Measurements from ENCODE around the gene UST.

Gene UST, protein sequence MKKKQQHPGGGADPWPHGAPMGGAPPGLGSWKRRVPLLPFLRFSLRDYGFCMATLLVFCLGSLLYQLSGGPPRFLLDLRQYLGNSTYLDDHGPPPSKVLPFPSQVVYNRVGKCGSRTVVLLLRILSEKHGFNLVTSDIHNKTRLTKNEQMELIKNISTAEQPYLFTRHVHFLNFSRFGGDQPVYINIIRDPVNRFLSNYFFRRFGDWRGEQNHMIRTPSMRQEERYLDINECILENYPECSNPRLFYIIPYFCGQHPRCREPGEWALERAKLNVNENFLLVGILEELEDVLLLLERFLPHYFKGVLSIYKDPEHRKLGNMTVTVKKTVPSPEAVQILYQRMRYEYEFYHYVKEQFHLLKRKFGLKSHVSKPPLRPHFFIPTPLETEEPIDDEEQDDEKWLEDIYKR

DNA sequence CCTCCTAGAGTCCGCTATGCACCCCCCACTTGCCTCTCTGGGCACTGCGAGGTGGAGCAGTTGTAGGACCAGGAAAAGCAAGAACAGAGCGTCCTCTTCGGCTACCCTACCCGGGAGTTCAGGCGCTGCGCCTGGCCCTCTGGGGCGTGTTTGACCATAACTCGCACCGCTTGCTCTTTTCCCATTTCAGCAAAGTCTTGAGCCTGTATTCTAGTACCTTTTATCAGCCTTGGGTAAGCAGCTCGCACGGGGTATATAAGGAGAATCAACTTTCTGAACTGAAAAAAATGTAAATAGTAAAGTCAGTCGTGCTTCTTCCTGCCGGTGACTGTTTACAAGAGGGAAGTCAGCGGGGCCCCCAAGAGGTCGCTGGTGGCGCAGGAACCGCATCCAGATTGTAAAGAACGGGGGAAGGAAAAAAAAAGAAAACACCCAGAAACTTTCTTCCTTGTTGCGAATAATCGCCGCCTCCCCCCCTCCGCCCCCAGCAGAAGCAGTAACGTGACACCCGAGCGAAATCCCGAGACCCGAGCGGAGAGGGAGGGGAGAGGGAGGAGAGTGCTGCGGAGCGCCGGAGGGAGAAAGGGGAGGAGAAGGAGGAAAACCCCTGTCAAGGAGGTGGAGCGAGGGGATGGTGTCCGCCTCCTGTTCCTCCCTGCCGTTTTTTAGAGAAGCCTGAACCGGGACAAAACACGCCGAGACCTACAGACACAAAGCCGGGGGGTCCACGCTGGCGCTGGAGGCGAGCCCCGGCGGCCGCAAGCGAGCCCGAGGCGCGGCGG, at the start of gene UST:
UST (plus strand) TSS at position 668 of the 782 bp plus-strand sequence. CDS start 401 bp downstream, outside the sequence.
- peak in 1 of 2 donors; percentile 35 for DNase-seq (ENCODE audit: low read depth in 1 of 2, low spot score in 1 of 2)

DNA sequence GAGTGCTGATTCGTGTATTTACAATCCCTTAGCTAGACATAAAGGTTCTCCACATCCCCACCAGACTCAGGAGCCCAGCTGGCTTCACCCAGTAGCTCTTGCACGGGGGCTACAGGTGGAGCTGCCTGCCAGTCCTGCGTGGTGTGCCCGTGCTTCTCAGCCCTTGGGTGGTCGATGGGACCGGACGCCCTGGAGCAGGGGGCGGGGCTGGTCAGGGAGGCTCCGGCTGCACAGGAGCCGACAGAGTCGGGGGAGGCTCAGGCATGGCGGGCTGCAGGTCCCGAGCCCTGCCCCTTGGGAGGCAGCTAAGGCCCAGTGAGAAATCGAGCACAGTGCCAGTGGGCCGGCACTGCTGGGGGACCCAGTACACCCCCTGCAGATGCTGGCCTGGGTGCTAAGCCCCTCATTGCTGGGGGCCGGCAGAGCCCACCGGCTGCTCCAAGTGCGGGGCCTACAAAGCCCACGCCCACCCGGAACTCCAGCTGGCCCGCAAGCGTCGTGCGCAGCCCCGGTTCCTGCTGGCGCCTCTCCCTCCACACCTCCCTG, 48.9 kb upstream of the UST start:
- no peak for DNase-seq (ENCODE audit: low read depth in 1 of 2, low spot score in 1 of 2)

DNA sequence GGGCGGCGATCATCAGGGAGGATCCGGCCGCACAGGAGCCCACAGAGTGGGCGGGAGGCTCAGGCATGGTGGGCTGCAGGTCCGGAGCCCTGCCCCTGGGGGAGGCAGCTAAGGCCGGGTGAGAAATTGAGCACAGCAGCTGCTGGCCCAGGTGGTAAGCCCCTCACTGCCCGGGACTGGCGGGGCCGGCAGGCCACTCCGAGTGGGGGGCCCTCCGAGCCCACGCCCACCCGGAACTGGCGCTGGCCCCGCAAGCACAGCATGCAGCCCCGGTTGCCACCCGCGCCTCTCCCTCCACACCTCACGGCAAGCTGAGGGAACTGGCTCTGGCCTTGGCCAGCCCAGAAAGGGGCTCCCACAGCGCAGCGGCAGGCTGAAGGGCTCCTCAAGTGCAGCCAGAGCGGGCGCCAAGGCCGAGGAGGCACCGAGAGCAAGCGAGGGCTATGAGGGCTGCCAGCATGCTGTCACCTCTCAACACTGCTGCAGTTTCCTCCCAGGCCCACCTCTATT, 48.1 kb upstream of the UST start:
- no peak for DNase-seq (ENCODE audit: low read depth in 1 of 2, low spot score in 1 of 2)

DNA sequence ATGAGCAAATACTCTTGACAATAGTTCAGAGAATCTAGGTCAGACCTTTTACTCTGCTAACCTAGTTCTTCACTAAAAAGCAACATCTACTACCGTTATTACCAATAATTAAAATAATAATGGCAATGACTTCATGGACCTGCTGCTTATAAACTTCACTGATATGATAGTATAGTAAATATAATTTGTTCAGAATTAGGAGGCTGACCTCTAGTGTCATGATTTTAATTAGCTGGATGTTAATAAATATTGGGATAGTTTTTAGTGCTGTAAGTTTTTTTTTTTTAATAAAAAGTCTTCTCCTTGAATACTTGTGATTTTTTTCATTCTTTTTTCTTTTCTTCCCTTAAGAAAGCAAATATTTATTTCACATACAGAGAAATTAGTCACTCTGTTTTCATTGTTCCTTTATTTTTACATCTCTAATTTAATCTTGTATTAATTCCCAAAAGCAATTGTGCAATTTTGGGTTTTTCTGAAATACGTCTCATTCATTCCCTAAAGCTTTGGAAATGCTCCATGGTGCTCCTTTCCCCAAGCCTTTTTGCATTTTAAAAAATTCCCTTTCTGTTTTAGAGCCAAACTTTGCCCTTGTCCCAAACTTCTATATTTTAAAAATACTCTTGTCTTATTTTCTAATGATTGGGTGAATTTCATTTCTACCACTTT, 46.6 kb upstream of the UST start:
- DNase-seq (ENCODE audit: low read depth in 1 of 2, low spot score in 1 of 2): no peak

DNA sequence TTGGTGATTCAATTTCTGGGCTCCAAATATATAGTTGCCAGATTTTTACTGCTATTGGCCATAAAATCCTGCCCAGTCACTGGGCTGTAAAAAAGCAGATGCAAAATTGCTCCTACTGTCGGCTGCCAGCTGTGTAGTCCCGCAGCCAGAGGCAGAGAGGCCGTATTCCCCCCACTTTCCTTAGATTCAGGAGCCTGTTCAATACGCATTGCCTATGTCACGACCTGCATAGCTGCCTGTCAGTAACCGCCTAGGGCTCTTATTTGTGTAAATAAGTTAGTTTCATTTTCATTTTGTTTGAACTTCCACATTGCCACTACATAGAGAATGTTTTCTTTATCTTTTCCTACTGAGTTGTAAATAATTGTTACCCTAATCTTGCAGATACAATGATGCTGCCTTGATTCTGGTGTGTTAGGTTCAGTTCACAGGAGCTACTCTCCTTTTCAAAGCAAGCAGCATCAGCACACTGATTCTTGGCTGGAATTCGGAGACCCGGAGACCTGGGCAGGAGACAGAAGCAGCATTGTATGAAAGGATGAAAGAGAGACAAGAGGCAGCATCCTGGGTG, 46.0 kb upstream of the UST start:
- no peak for DNase-seq (ENCODE audit: low read depth in 1 of 2, low spot score in 1 of 2)

DNA sequence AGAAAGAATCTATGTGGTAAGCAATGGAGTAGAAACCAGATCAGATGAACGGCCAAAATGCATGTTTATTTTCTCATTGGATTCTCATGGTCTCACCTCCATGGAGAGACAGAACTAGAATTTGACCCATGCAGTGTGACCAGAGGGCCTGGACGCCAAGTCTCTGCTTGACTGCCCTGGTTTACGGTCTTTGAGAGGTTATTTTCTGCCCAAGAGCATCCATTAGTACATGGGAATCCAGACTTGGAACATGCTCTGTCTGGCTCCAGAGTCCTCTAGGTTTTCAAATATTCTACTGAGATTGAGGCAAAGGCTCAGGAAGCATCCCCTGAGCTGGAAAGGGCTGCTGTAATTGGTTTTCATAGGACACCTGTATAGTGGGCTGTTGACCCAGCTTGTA, 45.5 kb upstream of the UST start:
- DNase-seq (ENCODE audit: low read depth in 1 of 2, low spot score in 1 of 2): no peak

DNA sequence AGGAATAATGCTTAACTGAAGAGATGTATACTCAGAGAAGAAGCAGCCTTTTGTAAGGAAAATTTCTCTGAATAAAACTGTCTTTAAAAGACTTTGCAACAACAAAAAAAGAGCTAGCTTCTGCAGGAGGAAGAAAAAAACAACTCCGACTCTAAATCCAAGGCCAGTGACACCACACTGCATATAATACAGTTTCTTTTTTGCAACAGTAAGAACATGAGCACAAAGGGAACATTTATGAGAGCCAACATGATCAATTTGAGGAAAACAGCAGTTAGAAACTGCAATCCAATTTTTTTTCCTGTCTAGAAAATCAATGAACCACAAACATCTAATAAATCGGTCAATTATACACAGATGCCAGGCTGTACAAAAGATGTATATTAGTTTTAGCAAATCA, 42.9 kb upstream of the UST start:
- no peak for DNase-seq (ENCODE audit: low read depth in 1 of 2, low spot score in 1 of 2)

DNA sequence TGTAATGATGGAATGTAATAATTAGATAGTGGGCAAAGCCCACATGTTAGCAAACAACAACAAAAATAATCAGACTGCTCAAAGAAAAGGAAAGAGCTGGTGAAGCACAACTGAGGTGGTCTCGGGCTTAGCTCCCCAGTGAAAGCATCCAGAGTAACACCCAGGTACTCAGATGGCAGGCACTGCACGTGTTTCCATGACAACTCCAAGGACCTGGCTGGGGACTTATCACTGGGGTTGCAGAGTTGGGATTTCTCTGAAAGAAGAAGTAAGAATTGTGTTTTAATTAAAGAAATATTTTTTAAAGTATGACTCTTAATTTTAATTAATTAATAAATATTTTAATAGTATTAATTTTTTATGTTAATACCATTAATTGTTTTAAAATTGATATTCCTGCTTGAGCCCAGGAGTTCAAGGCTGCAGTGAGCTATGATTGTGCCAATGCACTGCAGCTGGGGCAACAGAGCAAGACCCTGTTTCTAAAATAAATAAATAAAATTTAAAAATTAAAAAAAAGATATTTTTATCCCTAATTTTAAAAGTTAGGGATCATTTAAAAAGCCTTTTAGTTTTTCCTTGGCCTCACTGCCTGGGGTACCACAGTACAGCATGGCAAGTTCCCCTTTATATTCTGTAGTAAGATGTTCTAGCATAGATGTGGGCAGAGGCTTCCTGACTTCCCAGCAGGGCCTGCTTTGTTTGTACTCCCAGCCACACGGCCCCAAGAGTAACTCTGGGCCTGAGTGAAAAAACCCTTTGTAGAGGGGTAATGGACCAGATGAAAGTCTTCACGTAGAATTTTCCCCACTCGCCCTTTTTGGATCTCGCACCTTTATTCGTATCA, 42.2 kb upstream of the UST start:
- DNase-seq (ENCODE audit: low read depth in 1 of 2, low spot score in 1 of 2): no peak

DNA sequence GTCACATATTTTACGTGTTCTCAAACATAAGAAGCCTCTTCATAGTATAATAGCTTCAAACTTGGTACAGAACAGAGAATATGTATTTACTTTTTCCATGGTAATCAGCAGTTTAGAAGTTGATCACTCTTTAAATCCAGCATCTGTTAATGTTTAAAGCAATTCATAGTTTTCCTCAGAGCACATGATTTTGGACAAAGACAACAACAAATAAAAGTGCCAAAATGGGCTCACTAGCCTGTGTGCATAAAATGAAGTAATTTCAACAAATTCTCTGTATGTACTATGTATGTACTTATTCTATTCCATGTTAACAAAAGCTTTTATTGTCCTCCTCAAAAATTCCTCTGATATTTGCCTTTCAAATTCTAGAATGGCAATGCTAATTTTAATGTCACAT, 38.1 kb upstream of the UST start:
- DNase-seq (ENCODE audit: low read depth in 1 of 2, low spot score in 1 of 2): no peak

DNA sequence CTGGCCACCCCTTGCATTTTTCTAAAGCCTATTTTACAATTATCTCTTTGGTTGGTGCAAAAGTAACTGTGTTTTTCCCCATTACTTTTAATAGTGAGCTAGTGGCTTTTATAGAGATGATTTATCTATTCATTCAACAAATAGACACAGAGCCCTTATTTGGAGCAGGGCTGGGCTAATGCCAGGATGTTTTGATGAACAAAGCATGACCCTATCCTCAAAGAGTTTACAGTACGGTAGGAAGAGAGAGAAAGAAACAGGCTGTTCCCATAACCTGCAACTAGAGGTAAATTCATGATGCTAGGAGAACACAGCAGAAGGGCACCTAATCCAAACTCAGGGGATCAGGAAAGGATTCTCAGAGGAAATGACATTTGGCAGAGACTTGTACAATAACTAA, 37.3 kb upstream of the UST start:
- no peak for DNase-seq (ENCODE audit: low read depth in 1 of 2, low spot score in 1 of 2)

DNA sequence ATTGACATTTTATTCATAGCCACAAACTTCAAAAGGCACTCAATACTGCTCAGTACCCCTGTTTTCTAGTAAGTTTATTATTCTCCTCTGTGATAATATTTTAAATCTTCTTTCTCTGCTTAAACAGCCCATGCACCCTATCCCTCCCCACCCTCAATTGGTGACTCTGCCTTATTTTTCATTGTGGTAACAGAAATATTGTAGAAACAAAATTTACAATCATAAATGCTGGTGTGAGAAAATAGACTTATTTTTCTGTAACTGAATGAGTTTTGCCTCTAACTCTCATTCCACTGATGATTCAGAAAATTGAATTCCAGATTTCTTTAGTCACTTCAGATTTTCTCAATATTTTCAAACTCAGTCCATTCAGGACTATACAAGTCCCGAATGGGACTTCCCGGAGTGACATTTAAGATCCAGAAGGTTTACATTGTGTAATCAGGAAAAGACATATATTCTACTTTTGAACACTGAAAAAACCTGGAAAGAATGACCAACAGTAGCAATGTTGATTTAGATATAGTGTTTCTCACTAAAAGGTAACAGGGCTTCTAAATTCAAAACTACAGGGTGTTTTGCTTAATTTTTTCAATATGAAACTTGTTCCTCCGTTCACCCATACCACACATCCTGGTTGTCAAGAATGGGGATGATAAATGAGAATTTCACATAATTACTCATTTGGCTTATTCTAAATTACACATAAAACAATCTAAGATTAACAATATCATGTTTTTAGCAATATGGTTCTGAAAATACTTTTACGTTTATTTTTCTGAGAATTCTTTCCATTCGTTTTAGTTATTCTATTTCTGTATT, 34.8 kb upstream of the UST start:
- no peak for DNase-seq (ENCODE audit: low read depth in 1 of 2, low spot score in 1 of 2)

DNA sequence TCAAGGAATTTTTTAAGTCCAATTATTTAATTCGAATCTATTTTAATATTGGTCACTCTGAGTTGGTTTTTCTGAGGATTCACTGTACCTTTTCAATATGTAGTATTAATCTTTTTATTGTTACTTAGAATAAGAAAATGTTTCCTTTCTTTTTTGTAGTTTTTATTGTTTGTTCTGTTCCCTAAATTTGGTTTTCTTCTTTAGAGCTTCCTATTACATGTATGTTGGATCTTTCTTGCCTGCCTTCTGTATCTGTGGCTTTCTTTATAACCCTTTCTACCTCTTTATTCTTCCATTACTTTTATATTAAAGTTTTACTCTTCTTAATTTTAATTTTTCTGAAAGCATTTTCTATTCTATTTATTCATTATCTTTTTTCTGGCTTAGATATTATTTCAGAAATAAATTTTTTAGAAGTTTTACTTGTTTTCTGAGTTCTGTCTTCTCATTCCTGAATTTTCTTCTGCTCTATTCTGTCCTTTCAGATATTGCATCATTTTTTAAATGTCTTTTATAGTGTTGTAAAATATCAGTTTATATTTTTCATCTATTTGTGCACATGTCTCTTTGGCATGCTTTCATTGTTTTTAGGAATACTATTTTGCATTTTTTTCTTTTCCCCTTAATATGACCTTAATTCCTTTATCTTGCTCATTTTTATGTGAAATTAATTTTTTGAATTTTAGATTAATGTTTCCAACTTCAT, 33.6 kb upstream of the UST start:
- DNase-seq (ENCODE audit: low read depth in 1 of 2, low spot score in 1 of 2): no peak

DNA sequence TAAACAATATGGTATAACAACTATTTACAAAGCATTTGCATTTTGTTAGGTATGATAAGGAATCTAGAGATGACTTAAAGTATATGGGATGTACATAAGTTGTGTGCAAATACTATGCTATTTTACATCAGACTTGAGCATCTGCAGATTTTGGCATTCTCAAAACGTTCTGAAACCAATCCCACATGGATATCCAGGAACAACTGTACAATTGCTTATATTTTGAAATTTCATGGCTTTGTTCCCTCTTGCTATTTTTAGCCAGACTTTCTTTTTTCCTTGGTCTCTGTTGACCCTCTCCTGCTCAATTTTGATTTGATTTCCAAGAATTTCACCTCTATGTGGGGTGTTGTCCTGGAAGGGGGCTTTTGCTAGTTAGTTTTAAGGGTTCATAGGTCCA, 32.9 kb upstream of the UST start:
- DNase-seq (ENCODE audit: low read depth in 1 of 2, low spot score in 1 of 2): no peak

DNA sequence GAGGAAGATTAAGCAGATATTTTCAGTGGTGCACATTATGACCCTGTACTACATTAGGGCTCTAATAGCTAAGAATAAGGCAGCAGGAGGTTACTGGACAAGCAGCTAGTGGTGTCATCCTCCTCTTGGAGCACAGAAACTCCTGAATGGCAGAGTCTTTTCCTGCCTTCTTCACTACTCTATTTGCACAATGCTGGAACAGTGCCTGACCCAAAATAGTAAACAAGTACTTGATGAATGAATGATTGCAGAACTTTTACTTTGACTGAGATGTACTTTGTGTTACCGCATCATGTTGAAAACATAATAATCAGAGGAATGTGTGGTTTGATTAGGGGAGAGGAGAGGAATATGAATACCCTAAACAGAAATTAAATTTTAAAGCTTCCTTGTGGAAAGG, 30.0 kb upstream of the UST start:
- DNase-seq (ENCODE audit: low read depth in 1 of 2, low spot score in 1 of 2): no peak

DNA sequence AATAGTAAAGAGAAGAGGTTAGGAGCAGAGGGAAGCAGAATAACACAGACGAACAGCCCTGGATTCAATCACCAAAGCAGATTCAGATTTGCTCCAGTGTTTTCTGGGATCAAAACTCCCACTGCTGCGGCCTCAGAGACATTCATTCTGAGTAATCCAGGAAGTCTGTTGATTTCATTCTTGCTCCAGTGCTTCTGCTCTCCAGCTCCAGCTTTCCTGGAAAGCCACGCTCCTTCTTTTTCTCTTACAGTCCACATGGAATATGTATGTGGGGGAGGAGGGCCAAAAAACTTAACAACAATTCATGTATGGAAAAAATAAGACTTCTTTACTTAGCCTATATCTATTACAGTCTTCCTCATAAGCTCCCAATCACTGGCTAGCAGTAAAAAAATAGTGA, 26.4 kb upstream of the UST start:
- DNase-seq (ENCODE audit: low read depth in 1 of 2, low spot score in 1 of 2): no peak

DNA sequence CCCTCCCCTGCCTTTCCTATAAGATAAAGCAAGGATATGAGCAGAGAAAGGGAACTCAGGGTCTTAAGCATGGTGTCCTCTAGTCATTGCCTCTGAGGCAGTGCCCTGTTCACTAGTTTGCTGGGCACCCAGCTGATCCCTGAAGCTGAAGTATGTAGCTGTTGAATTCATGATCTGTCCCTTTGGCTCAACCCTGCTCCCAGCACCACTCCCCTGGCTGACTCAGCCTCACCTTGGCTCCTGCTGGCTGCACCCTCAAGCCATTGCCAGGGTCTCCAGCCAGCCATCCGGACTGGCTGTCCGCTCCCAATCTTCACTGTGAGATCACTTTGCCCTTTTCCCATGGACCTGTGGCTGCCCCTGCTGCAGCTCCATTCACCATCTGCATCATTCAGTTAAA, 25.9 kb upstream of the UST start:
- DNase-seq (ENCODE audit: low read depth in 1 of 2, low spot score in 1 of 2): no peak

DNA sequence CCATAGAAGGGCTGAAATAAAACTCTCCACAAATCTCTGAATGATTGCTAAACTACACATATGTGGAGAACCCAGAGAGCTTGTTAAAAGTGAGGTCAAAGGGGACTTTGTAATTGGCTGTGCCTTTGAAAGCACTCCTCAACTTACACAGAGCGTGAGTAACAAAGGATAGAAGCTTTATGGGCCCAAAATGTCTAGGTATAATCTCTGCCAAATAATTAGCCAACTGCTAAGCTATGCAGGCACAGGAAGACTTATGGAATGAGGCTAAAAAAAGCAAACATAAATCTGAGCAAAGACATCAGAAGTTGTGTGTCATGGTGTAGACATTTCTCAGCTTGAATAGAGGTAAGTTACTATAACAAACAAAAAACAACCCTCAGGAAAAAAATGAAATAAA, 23.3 kb upstream of the UST start:
- no peak for DNase-seq (ENCODE audit: low read depth in 1 of 2, low spot score in 1 of 2)

DNA sequence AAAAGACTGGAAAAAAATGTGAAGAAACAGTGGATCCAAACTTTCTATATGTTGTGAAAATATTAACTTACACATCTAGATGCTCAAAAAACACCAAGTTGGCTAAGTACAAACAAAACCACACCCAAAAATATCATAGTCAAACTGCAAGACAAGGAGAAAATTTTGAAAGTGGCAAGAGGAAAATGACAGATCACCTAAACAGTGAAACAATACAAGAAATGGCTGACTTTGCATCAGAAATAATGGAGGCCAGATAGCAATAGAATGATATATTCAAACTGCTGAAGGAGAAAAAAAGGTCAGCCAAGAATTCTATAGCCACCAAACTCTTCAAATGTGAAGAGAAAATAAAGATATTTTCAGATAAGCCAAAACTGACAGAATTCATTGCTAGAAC, 22.4 kb upstream of the UST start:
- no peak for DNase-seq (ENCODE audit: low read depth in 1 of 2, low spot score in 1 of 2)

DNA sequence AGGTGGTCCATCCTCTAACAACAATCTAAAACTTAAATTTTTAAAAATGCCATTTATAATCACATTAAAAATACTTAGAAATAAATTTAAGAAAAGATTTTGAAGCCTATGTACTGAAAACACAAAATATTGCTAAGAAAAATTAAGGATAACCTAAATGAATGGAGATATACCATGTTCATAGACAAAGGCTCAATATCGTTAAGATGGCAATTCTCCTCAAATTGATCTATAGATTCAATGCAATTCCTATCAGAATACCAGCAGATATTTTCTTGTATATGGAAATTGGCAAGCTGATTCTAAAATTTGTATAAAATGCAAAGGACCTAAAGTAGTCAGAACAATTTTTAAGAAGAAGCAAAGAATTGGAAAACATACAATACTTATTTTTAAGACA, 19.7 kb upstream of the UST start:
- DNase-seq (ENCODE audit: low read depth in 1 of 2, low spot score in 1 of 2): no peak
